ENCODE results near the gene TAF1C.

TAF1C gene

GRCh38 chr16:84153660-84154214 is 33.1 kb downstream of the TAF1C start:
- DNase-seq, result no peak

GRCh38 chr16:84150926-84151325 is 35.9 kb downstream of the TAF1C start:
- no peak for DNase-seq

GRCh38 chr16:84144859-84145639 is 41.8 kb downstream of the TAF1C start, which contains the start of the genes DNAAF1 and HSDL1:
DNAAF1 (plus strand) TSS chr16:84145308; CDS start chr16:84145441, 133 bp downstream.
HSDL1 (minus strand) TSS chr16:84145177; CDS start chr16:84131321, 13,856 bp downstream.
- peak; percentile 93 for DNase-seq

- DNase-seq, result peak; percentile 62
These were observed 42.5 kb downstream of the TAF1C start for GRCh38 chr16:84144209-84144858.

GRCh38 chr16:84143784-84144199 is 43.1 kb downstream of the TAF1C start:
- DNase-seq, result no peak

- no peak for DNase-seq
These were observed 43.8 kb downstream of the TAF1C start for GRCh38 chr16:84143081-84143480.

GRCh38 chr16:84141143-84141670 is 45.6 kb downstream of the TAF1C start:
- DNase-seq, result peak; percentile 16

GRCh38 chr16:84139628-84140258 is 47.1 kb downstream of the TAF1C start:
- DNase-seq, result no peak

- DNase-seq, result peak; percentile 45
These were observed 47.8 kb downstream of the TAF1C start for GRCh38 chr16:84138824-84139627.

- no peak for DNase-seq
These were observed 48.4 kb downstream of the TAF1C start for GRCh38 chr16:84138500-84138823.

GRCh38 chr16:84137769-84138357 is 49.0 kb downstream of the TAF1C start:
- no peak for DNase-seq

- DNase-seq, result no peak
These were observed 49.6 kb downstream of the TAF1C start for GRCh38 chr16:84137287-84137686.

GRCh38 chr16:84136331-84137125 is 50.3 kb downstream of the TAF1C start:
- no peak for DNase-seq

- no peak for DNase-seq
These were observed 54.2 kb downstream of the TAF1C start for GRCh38 chr16:84132527-84133285.

GRCh38 chr16:84131117-84131516 is 55.7 kb downstream of the TAF1C start:
- DNase-seq, result no peak
